Measurements from ENCODE around the gene SLC29A2. TPM values are rescaled to one million over a fixed set of nuclear protein-coding genes. Genes with fewer than 3 reads are reported as not detected.

SLC29A2 gene
- total and polyA plus RNA-seq, 2 donors (not counting 3 experiments of a cell fraction or from before 2014, with no cell fraction given) = 2.4 to 5.2 TPM

- no peak for TF ChIP-seq GATA2 (IDR thresholded peaks at IDR 0.05; ENCODE audit: insufficient read depth, insufficient read length, low read depth, low read length)
- no peak for TF ChIP-seq POLR2A (IDR thresholded peaks at IDR 0.05; ENCODE audit: low read depth, low read length)
- no peak for TF ChIP-seq CTCF (IDR thresholded peaks at IDR 0.05; ENCODE audit: extremely low read depth in 1 of 2, insufficient read depth in 1 of 2, low read depth in 1 of 2, low read length in 2 of 2)
- no peak for TF ChIP-seq EZH2 (IDR thresholded peaks at IDR 0.05; ENCODE audit: borderline replicate concordance, low read depth, low read length, severe bottlenecking)
- no peak for TF ChIP-seq POLR2AphosphoS5 (IDR thresholded peaks at IDR 0.05; ENCODE audit: insufficient read depth, low read depth, low read length)
- no peak for TF ChIP-seq MYC (IDR thresholded peaks at IDR 0.05; ENCODE audit: low read depth, low read length)
- TF ChIP-seq FOS (IDR thresholded peaks at IDR 0.05; ENCODE audit: borderline replicate concordance, insufficient read depth, low read length) = no peak
- TF ChIP-seq, protein P1, sequence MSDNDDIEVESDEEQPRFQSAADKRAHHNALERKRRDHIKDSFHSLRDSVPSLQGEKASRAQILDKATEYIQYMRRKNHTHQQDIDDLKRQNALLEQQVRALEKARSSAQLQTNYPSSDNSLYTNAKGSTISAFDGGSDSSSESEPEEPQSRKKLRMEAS (IDR thresholded peaks at IDR 0.05; ENCODE audit: insufficient read depth, insufficient read length) = no peak
- TF ChIP-seq JUN (IDR thresholded peaks at IDR 0.05; ENCODE audit: borderline replicate concordance, insufficient read depth, insufficient read length, low read depth) = no peak
- BruUV-seq (replicated peaks) = no TSS peak
- POLR2A ChIA-PET = interaction anchor here (1.7 kb wide), 1 partner anchor 12 kb away, joined by 4 read pairs; no protein-coding TSS in a partner anchor
- no peak overlapping the region for H3K27ac ChIP-seq (ENCODE audit: insufficient read depth, low read depth, low read length)
- DNase-seq (ENCODE audit: low read depth, low spot score) = no peak
- no peaks in the 10 kb centered on the region for H3K79me2 ChIP-seq (ENCODE audit: control insufficient read depth, insufficient read depth, low read length)
- intact Hi-C loops (cut with micrococcal nuclease) (no loop called here), dilution Hi-C loops (cut with MboI; ENCODE audit: extremely low pct_ligation_motif_present, low sequenced_read_pairs) (no loop called here)
- no peaks in the 10 kb centered on the region for H3K9me1 ChIP-seq (replicated peaks; ENCODE audit: control insufficient read depth, extremely low read depth, insufficient read depth, low read length)
- no peak overlapping the region for H3K4me2 ChIP-seq (ENCODE audit: insufficient read depth, low read length)
- no peaks in the 10 kb centered on the region for H3K27me3 ChIP-seq (ENCODE audit: control insufficient read depth in 2 of 2, insufficient read depth in 2 of 2, low read length in 2 of 2)
- no peak overlapping the region for H3K9ac ChIP-seq (replicated peaks; ENCODE audit: extremely low read depth, insufficient read depth, low read length)
- peaks cover 7% of the 10 kb centered on the region for H3K4me1 ChIP-seq (ENCODE audit: control insufficient read depth, extremely low read depth, insufficient read depth, low read length)
- no peaks in the 10 kb centered on the region for H3K9me3 ChIP-seq (replicated peaks; ENCODE audit: control insufficient read depth, insufficient read depth, low read length)
- no peak overlapping the region for H3K4me3 ChIP-seq (replicated peaks in 1 of 3; ENCODE audit: insufficient read depth in 1 of 3, low read depth in 1 of 3, low read length in 3 of 3)
- CTCF ChIA-PET = interaction anchor here (4.0 kb wide), 1 partner anchor 12 kb away, joined by 56 read pairs; no protein-coding TSS in a partner anchor
- H2AFZ ChIP-seq (ENCODE audit: low read depth, low read length) = no peak overlapping the region
- H4K20me1 ChIP-seq (replicated peaks; ENCODE audit: control insufficient read depth, extremely low read depth, insufficient read depth, low read length) = no peaks in the 10 kb centered on the region
- H3K36me3 ChIP-seq (ENCODE audit: control insufficient read depth in 2 of 2, extremely low read depth in 1 of 2, insufficient read depth in 2 of 2, low read length in 2 of 2) = no peaks in the 10 kb centered on the region
- no peak for FAIRE-seq
These were observed 46.9 kb downstream of the SLC29A2 start for GRCh38 chr11:66324664-66325063.
